Neural progenitor cell (in vitro differentiated cells): Measurements from ENCODE around the gene MMP17. TPM values are rescaled to one million over a fixed set of nuclear protein-coding genes. Genes with fewer than 3 reads are reported as not detected.

Experiments used
- DNase-seq: peaks from one replicate; pipeline ENCODE4 v3.0.0-alpha.2; 2016; ENCODE audit warnings: low spot score
- H2AFZ ChIP-seq: fragments of 200-600 bp; sonication (generic); replicated peaks from 2 replicates; pipeline ENCODE4 v1.6.1; 2016; ENCODE audit warnings: antibody characterized with exemption
- H3F3A ChIP-seq: fragments of 200-600 bp; sonication (generic); 2 replicates; pipeline ENCODE4 v1.6.1; 2016; ENCODE audit warnings: antibody characterized with exemption, low read depth
- H3K27ac ChIP-seq: fragments of 200-600 bp; sonication (generic); 2 replicates; pipeline ENCODE4 v1.5.1; 2016; ENCODE audit warnings: mild to moderate bottlenecking
- H3K27me3 ChIP-seq: fragments of 200-600 bp; sonication (generic); 2 replicates; pipeline ENCODE4 v1.6.1; 2016; ENCODE audit warnings: mild to moderate bottlenecking, moderate library complexity
- H3K36me3 ChIP-seq: fragments of 200-600 bp; sonication (generic); 2 replicates; pipeline ENCODE4 v1.5.1; 2016
- H3K4me1 ChIP-seq: fragments of 200-600 bp; sonication (generic); 2 replicates; pipeline ENCODE4 v1.6.1; 2016; ENCODE audit warnings: mixed run types
- H3K4me2 ChIP-seq: fragments of 200-600 bp; sonication (generic); 2 replicates; pipeline ENCODE4 v1.6.1; 2016
- H3K4me3 ChIP-seq: fragments of 200-600 bp; sonication (generic); 2 replicates; pipeline ENCODE4 v1.5.1; 2016
- H3K79me2 ChIP-seq: fragments of 200-600 bp; sonication (generic); 2 replicates; pipeline ENCODE4 v1.6.1; 2016; ENCODE audit warnings: low read depth
- H3K9ac ChIP-seq: fragments of 200-600 bp; sonication (generic); 2 replicates; pipeline ENCODE4 v1.6.1; 2016
- H3K9me3 ChIP-seq: fragments of 200-600 bp; sonication (generic); 2 replicates; pipeline ENCODE4 v1.5.1; 2016; ENCODE audit warnings: low read depth
- H4K20me1 ChIP-seq: fragments of 200-600 bp; sonication (generic); 2 replicates; pipeline ENCODE4 v1.6.1; 2016; ENCODE audit warnings: low read depth
- H3K27ac Mint-ChIP-seq: 3 replicates; pipeline ENCODE4 v1.8.0; 2021; ENCODE audit warnings: mixed read lengths
- H3K27me3 Mint-ChIP-seq: 2 replicates; pipeline ENCODE4 v1.8.0; 2022; ENCODE audit warnings: low read depth, mild to moderate bottlenecking, inconsistent platforms, moderate library complexity, mixed read lengths; ENCODE audit not compliant: insufficient read depth
- H3K36me3 Mint-ChIP-seq: 3 replicates; pipeline ENCODE4 v1.8.0; 2021; ENCODE audit warnings: mixed read lengths
- H3K4me1 Mint-ChIP-seq: 3 replicates; pipeline ENCODE4 v1.8.0; 2021; ENCODE audit warnings: mixed read lengths
- H3K4me3 Mint-ChIP-seq: 3 replicates; pipeline ENCODE4 v1.8.0; 2021; ENCODE audit warnings: mild to moderate bottlenecking, moderate library complexity, mixed read lengths
- H3K9me3 Mint-ChIP-seq: 3 replicates; pipeline ENCODE4 v1.8.0; 2020; ENCODE audit warnings: mixed read lengths
- CTCF ChIP-seq: fragments of 200-600 bp; sonication (generic); IDR thresholded peaks from 2 replicates; pipeline ENCODE4 v1.5.1; 2017; ENCODE audit warnings: antibody characterized with exemption, mild to moderate bottlenecking
- EZH2 ChIP-seq: fragments of 200-600 bp; sonication (generic); IDR thresholded peaks from 2 replicates; pipeline ENCODE4 v1.6.1; 2017; ENCODE audit warnings: antibody characterized with exemption, mild to moderate bottlenecking, moderate library complexity
- EZH2phosphoT487 ChIP-seq: fragments of 200-600 bp; sonication (generic); IDR thresholded peaks from 2 replicates; pipeline ENCODE4 v1.6.1; 2017; ENCODE audit warnings: antibody characterized with exemption
- small RNA-seq: library from RNA; depleted of rRNA; stranded (forward); fragments of <200 nt; gene quantifications from one replicate; pipeline ENCODE3, GENCODE V24; 2015
- total RNA-seq: library from RNA; depleted of rRNA; stranded (reverse); fragments of >200 nt; gene quantifications from 2 replicates; pipeline ENCODE4 v1.2.3, GENCODE V29; 2015; ENCODE audit warnings: low replicate concordance

MMP17 gene
- total RNA-seq, 1 donor from 2014 or later = 2.1 TPM

- Mint-ChIP-seq H3K4me3 (peak overlapping the region; percentile 69), H3K9me3 (no peaks in the 10 kb centered on the region), H3K36me3 (peaks cover 2% of the 10 kb centered on the region), H3K27ac (peak overlapping the region; percentile 37), H3K4me1 (peaks cover 13% of the 10 kb centered on the region), H3K27me3 (peaks cover 5% of the 10 kb centered on the region)
- Histone ChIP-seq H3K9ac (no peak overlapping the region), H3K27me3 (no peaks in the 10 kb centered on the region), H3F3A (peaks cover 8% of the 10 kb centered on the region), H3K4me1 (peaks cover 9% of the 10 kb centered on the region), H3K36me3 (no peaks in the 10 kb centered on the region), H2AFZ (no peak overlapping the region), H3K9me3 (no peaks in the 10 kb centered on the region), H3K79me2 (peaks cover 57% of the 10 kb centered on the region), H3K4me3 (no peak overlapping the region), H3K27ac (no peak overlapping the region), H4K20me1 (peaks cover 65% of the 10 kb centered on the region), H3K4me2 (no peak overlapping the region)
- DNase-seq = no peak
- TF ChIP-seq EZH2phosphoT487 = no peak
- TF ChIP-seq CTCF = no peak
- TF ChIP-seq EZH2 = no peak
Measured at GRCh38 chr12:131897276-131897675, 69.1 kb downstream of the MMP17 start.

- TF ChIP-seq EZH2 = no peak
- TF ChIP-seq CTCF = no peak
- no peak for TF ChIP-seq EZH2phosphoT487
- Histone ChIP-seq H3K36me3 (no peaks in the 10 kb centered on the region), H3K4me1 (peaks cover 9% of the 10 kb centered on the region), H3K79me2 (peaks cover 58% of the 10 kb centered on the region), H3K9me3 (no peaks in the 10 kb centered on the region), H4K20me1 (peaks cover 71% of the 10 kb centered on the region), H3K27me3 (no peaks in the 10 kb centered on the region), H3K27ac (no peak overlapping the region), H3K4me3 (no peak overlapping the region), H3F3A (peaks cover 8% of the 10 kb centered on the region), H2AFZ (no peak overlapping the region), H3K9ac (no peak overlapping the region), H3K4me2 (no peak overlapping the region)
- Mint-ChIP-seq H3K4me1 (peaks cover 13% of the 10 kb centered on the region), H3K36me3 (peaks cover 2% of the 10 kb centered on the region), H3K9me3 (no peaks in the 10 kb centered on the region), H3K27ac (no peak overlapping the region), H3K27me3 (peaks cover 2% of the 10 kb centered on the region), H3K4me3 (peak overlapping the region; percentile 50)
- DNase-seq = no peak
Measured at GRCh38 chr12:131897875-131898274, 69.7 kb downstream of the MMP17 start.

- Histone ChIP-seq H4K20me1 (peaks cover 91% of the 10 kb centered on the region), H3F3A (no peaks in the 10 kb centered on the region), H3K27ac (no peak overlapping the region), H2AFZ (no peak overlapping the region), H3K4me2 (no peak overlapping the region), H3K9ac (no peak overlapping the region), H3K4me3 (no peak overlapping the region), H3K9me3 (no peaks in the 10 kb centered on the region), H3K4me1 (peaks cover 4% of the 10 kb centered on the region), H3K79me2 (peaks cover 55% of the 10 kb centered on the region), H3K27me3 (no peaks in the 10 kb centered on the region), H3K36me3 (no peaks in the 10 kb centered on the region)
- H3K4me1 Mint-ChIP-seq = peaks cover 7% of the 10 kb centered on the region
- DNase-seq = no peak
- no peaks in the 10 kb centered on the region for H3K9me3 Mint-ChIP-seq
- H3K36me3 Mint-ChIP-seq = peaks cover 2% of the 10 kb centered on the region
- TF ChIP-seq EZH2 = no peak
- TF ChIP-seq CTCF = no peak
- no peak for TF ChIP-seq EZH2phosphoT487
- H3K27ac Mint-ChIP-seq = no peak overlapping the region
- peaks cover 2% of the 10 kb centered on the region for H3K27me3 Mint-ChIP-seq
- H3K4me3 Mint-ChIP-seq = no peak overlapping the region
Measured at GRCh38 chr12:131900397-131900796, 72.2 kb downstream of the MMP17 start.

Small RNA genes within 50 kb of the gene (small RNA-seq; reads per million reads assigned to genes)
- not detected for gene RNA5SP378
- gene RNU6-1017P = not detected

Other genes with a start within 250 kb of the MMP17 start
- 37.0 and 42.3 TPM in 2 replicates for gene SFSWAP, start 117.3 kb upstream of the MMP17 start, total RNA-seq
- gene ULK1, start 66.2 kb downstream of the MMP17 start, total RNA-seq = 4.9 and 16.0 TPM in 2 replicates
- 15.9 and 17.8 TPM in 2 replicates for gene PUS1, start 100.9 kb downstream of the MMP17 start, total RNA-seq
- 16.3 and 21.2 TPM in 2 replicates for gene EP400, start 121.5 kb downstream of the MMP17 start, total RNA-seq